NK-92 (cell line): ENCODE measurements around the gene PDE1C.
"Not testable (repeated sequence)": the region's sequence is repeated elsewhere in the genome, so short reads cannot be mapped to it uniquely, and the experiment has no call there.

ENCODE experiments used
- DNase-seq: peaks from one replicate; lab custom pipeline; 2025; ENCODE audit not compliant: unreplicated experiment; lab: John Stamatoyannopoulos, UW

The PDE1C gene

DNA sequence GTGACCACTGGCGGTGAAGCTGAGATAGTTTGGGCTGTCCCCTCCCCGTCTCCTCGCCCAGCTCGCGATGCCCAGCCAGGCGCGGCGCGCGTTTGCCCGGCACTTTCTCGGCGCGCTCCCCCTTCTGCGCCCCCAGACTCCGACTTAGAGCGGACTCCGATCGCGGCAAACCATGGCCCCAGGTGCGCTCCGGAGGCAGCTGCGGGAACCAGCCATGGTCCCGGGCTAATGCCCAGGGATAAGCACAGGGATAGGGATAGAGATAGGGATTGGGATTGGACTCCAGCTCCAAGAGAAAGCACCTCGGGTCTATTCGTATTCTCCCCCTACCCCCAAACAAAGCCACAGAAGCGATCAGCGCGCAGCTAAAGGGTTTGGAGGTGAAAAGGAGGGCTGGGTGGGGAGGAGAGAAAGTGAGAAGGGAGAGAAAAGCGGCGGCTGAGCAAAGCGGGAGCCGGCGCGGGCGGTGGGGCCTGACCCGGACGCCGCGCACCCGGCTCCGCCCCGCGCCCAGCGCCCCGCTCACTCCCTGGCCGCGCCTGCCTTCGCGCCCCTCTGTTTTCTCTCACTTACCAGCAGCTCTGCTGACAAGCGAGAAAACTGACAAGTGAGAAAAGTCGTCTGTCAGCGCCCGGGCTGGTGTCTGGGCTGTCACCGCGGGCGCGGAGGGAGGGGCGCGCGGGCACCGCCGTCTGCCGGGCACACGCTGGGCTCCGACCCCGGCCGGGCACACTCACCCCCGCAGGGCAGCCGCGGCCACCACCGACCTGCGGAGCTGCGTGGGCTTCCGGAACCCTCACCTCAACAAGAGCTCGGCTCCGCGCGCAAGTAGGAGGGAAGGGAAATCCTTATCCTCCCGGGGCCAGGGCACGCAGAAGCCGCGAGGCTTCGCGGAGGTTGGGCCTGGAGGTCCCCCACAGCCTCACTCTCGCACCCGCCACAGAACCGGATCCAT is at the start of gene PDE1C:
PDE1C (minus strand) TSS at position 2 of the 955 bp plus-strand sequence.
- DNase-seq, result no peak

DNA sequence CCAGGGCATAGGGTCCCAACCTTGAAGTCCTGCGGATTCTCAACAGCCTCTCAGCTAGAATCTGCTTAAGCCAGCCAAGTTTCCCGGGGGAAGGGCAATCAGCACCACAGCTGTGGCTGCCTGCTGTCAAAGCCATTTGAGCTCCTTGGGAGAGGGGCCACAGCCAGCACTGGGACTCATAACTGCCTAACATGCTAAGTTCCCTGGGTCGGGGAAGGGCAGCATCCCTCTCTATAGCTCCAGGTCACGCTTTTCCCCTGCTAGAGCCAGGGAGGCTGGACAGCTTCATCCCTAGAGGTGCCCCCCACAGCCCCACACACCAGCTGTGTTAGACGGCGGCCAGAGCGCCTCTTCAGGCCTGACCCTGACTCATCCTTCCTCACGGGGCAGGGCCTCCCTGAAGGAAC is 49.6 kb upstream of the PDE1C start:
- no peak for DNase-seq

GRCh38 chr7:32117837-32118236 is 47.6 kb upstream of the PDE1C start:
- no peak for DNase-seq

DNA sequence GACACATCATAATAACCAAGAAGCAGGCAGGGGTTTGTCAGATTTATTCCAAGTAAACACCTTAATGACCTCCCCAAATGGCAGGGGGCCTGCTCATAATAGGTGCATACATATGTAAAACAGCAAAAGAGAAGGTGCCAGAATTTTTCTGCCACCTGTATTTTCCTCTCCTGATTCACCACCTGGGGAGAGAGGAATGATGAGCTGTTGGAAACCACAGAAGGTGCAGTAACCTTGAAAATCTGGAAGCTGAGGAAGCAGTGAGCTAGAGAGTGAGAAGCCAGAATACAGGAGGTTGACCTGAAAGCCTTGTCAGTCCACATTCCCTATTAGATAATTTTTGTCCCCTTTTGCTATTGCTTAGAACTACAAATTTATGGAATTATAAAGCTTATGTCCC is 46.2 kb upstream of the PDE1C start:
- no peak for DNase-seq

DNA sequence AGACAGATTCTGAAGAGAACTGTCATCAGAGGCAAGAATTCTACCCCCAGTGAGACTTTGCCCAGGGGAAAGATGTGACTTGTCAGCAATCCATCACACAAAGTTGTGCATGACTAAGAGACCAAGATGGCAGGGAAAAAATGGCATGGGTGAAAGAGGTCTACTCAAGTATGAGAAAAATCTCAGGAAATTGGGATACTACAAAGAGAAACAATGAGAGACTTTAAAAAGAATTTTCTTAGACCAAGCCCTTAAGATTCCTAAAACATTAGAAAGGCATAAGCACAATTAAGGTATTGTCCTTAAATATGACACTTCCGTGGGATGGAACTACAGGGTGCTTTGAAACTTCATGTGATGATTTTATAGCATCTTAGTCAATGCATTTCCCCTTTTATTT is 45.6 kb upstream of the PDE1C start:
- no peak for DNase-seq

DNA sequence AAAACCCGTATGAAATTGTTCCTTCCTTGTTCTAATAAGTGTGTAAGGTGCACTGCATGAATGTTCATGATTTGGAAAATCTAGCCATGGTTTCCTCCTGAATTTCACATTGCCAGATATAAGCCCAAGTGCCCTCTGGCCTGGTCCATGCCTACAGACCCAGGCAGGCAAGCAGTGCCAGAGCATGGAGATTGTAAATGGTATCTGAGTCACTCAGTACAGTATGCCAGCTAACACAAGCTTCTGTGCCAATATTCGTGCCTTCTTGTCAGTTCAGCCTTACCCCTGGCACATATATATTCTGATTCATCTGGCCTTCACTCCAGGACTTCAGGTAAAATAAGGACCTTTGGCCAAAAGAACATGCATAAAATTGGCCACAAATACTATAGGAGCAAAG is 38.4 kb upstream of the PDE1C start:
- no peak for DNase-seq

DNA sequence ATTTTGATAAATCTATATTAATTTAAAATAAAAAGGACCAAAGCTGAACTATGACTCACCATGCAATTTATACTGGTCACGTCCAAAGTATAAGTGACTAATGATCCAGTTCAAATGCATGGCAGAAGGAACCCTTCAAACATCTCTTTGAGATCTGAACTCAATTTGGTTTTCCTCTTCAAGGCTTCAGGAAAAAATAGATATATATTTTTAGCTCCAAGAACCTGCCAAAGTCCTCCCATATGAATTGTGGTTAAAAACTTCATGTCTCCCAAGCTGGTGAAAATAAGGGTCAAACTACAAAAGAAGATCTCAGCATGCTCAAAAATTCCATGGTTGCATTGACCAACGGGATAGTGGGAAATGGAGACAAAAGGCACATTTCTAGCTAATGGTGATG is 34.6 kb upstream of the PDE1C start:
- DNase-seq, result no peak

GRCh38 chr7:32103361-32103760 is 33.2 kb upstream of the PDE1C start:
- DNase-seq, result no peak

- no peak for DNase-seq
Measured at GRCh38 chr7:32102432-32102873, 32.2 kb upstream of the PDE1C start.

DNA sequence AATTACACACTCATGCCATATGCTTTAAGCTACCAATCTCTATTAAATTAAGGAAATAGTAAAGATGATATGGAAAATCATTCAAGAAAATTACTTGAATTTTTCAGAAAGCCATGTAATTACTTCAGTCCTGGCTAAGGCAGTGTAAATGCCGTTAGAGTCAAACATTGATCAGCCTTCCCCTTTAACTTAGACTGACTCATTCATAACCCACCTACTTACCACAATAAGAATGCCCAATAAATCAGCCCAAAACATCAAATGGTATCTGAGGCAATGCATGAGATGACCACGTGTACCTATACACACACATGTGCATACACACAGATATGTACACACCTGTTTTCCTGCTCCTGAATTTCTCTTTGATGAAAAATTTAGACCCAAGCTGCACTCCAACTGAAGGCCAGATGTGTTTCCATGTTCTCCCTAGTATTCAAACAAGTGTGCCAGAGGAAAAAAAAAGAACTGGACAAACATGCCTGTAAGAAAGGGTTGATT is 30.2 kb upstream of the PDE1C start:
- DNase-seq, result no peak

- no peak for DNase-seq
Measured at GRCh38 chr7:32094516-32094915, 24.3 kb upstream of the PDE1C start.

GRCh38 chr7:32093415-32094408 is 23.5 kb upstream of the PDE1C start:
- DNase-seq, result no peak

GRCh38 chr7:32092346-32092745 is 22.1 kb upstream of the PDE1C start:
- DNase-seq, result no peak

- no peak for DNase-seq
Measured at GRCh38 chr7:32091608-32092210, 21.5 kb upstream of the PDE1C start.

GRCh38 chr7:32089678-32090077 is 19.5 kb upstream of the PDE1C start:
- DNase-seq, result no peak

GRCh38 chr7:32089256-32089655 is 19.0 kb upstream of the PDE1C start:
- DNase-seq, result no peak

DNA sequence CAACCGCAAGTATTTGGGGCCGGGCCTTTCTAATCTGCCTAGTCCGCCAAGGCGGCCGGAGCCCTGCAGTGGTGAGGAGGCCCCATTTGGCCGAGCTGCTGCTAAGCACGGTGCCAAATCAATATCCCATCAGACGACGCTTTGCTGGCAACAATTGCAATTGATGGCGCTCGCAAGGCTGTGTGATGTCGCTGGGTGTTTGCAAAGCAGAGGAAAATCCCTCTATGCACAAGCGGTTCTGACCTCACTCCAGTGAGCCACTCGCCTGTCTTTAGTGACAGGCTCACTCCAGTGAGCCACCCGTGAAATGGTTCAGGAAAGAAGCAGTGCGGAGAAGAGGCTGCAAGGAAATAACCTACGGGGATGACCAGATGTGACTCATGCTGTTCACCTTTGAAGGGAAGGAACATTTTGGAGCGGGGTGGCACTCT is 18.3 kb upstream of the PDE1C start:
- no peak for DNase-seq

- DNase-seq, result no peak
Measured at GRCh38 chr7:32079510-32079909, 9.3 kb upstream of the PDE1C start.

GRCh38 chr7:32078824-32079223 is 8.6 kb upstream of the PDE1C start:
- no peak for DNase-seq

GRCh38 chr7:32077806-32078205 is 7.6 kb upstream of the PDE1C start:
- DNase-seq, result no peak

- DNase-seq, result not testable (repeated sequence)
Measured at GRCh38 chr7:32076802-32077201, 6.6 kb upstream of the PDE1C start.
